Prostate gland (tissue), 2 donors: ENCODE measurements around the gene SLC35F3.

Source experiments
- POLR2AphosphoS5 ChIP-seq: sonication (generic); formaldehyde crosslinking; IDR thresholded peaks from one replicate; pipeline ENCODE4 v1.6.1; 2017; ENCODE audit warnings: antibody characterized with exemption
- TF ChIP-seq, protein P1 (sequence below), 4 experiments: fragments of 200-600 bp in 2 of 4; fragments of 450-650 bp in 2 of 4; sonication (generic) in 2 of 4; IDR thresholded peaks; 1 replicate in 3 of 4; 2 replicates in 1 of 4; pipeline ENCODE4 v1.5.1; 2016 to 2019; ENCODE audit warnings: antibody characterized with exemption in 4 of 4, mild to moderate bottlenecking in 2 of 4, moderate library complexity in 2 of 4

DNA sequence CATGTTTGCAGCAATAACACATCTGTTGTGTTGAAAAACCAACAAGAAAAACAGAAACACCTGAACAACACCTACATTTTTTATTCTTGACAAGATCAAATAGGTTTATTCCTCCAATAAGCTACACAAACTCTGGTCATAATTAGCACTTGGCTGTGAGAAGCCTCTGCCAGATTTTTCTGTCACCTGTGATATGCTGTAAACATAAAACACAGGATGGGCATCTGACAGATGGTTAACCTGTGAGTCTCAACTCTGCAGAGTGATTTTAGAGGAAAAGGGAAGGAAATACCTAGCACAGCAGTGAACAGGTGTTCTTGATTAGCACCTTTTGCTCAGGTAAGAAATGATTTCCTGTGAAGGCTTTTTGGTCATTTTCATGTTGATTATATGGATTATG, 293.4 kb downstream of the SLC35F3 start:
- TF ChIP-seq, protein P1, sequence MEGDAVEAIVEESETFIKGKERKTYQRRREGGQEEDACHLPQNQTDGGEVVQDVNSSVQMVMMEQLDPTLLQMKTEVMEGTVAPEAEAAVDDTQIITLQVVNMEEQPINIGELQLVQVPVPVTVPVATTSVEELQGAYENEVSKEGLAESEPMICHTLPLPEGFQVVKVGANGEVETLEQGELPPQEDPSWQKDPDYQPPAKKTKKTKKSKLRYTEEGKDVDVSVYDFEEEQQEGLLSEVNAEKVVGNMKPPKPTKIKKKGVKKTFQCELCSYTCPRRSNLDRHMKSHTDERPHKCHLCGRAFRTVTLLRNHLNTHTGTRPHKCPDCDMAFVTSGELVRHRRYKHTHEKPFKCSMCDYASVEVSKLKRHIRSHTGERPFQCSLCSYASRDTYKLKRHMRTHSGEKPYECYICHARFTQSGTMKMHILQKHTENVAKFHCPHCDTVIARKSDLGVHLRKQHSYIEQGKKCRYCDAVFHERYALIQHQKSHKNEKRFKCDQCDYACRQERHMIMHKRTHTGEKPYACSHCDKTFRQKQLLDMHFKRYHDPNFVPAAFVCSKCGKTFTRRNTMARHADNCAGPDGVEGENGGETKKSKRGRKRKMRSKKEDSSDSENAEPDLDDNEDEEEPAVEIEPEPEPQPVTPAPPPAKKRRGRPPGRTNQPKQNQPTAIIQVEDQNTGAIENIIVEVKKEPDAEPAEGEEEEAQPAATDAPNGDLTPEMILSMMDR (IDR thresholded peaks at IDR 0.05): no peak
- no peak for TF ChIP-seq POLR2AphosphoS5
